ENCODE results near the gene SETD3.

DNA sequence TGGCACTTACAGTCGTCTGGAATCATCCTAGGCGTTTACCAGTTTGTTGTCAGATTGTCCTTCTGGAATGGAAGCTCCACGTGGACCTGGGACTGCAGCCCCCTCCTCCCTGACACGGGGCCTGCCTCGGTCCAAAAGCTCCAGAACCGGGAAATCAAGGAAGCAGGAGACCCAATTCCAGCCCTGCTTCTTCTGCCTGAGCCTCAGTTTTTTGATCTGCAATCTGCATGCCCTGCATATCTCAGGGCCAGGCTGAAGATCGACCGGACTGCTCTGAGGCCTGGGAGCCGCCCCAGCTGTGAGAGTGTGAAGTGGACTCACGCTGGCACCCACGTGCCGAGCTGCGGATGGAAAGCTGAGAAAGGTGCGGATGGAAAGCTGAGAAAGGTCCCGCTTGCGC, 98.6 kb downstream of the SETD3 start:
- TF ChIP-seq, protein P1, sequence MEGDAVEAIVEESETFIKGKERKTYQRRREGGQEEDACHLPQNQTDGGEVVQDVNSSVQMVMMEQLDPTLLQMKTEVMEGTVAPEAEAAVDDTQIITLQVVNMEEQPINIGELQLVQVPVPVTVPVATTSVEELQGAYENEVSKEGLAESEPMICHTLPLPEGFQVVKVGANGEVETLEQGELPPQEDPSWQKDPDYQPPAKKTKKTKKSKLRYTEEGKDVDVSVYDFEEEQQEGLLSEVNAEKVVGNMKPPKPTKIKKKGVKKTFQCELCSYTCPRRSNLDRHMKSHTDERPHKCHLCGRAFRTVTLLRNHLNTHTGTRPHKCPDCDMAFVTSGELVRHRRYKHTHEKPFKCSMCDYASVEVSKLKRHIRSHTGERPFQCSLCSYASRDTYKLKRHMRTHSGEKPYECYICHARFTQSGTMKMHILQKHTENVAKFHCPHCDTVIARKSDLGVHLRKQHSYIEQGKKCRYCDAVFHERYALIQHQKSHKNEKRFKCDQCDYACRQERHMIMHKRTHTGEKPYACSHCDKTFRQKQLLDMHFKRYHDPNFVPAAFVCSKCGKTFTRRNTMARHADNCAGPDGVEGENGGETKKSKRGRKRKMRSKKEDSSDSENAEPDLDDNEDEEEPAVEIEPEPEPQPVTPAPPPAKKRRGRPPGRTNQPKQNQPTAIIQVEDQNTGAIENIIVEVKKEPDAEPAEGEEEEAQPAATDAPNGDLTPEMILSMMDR (conservative IDR thresholded peaks at IDR 0.05; ENCODE audit: low read depth in 2 of 2): no peak
- TF ChIP-seq POLR2AphosphoS5 (IDR thresholded peaks at IDR 0.05; ENCODE audit: low read depth) (no peak), EZH2 (IDR thresholded peaks at IDR 0.05; ENCODE audit: low read depth, unreplicated experiment) (no peak), EZH2phosphoT487 (IDR thresholded peaks at IDR 0.05; ENCODE audit: unreplicated experiment) (no peak), CREB1 (CRISPR knock-in tag; IDR thresholded peaks at IDR 0.05; ENCODE audit: low read depth) (no peak), ZNF114 (CRISPR knock-in tag; IDR thresholded peaks at IDR 0.05) (no peak)
- TF ChIP-seq, protein P2, sequence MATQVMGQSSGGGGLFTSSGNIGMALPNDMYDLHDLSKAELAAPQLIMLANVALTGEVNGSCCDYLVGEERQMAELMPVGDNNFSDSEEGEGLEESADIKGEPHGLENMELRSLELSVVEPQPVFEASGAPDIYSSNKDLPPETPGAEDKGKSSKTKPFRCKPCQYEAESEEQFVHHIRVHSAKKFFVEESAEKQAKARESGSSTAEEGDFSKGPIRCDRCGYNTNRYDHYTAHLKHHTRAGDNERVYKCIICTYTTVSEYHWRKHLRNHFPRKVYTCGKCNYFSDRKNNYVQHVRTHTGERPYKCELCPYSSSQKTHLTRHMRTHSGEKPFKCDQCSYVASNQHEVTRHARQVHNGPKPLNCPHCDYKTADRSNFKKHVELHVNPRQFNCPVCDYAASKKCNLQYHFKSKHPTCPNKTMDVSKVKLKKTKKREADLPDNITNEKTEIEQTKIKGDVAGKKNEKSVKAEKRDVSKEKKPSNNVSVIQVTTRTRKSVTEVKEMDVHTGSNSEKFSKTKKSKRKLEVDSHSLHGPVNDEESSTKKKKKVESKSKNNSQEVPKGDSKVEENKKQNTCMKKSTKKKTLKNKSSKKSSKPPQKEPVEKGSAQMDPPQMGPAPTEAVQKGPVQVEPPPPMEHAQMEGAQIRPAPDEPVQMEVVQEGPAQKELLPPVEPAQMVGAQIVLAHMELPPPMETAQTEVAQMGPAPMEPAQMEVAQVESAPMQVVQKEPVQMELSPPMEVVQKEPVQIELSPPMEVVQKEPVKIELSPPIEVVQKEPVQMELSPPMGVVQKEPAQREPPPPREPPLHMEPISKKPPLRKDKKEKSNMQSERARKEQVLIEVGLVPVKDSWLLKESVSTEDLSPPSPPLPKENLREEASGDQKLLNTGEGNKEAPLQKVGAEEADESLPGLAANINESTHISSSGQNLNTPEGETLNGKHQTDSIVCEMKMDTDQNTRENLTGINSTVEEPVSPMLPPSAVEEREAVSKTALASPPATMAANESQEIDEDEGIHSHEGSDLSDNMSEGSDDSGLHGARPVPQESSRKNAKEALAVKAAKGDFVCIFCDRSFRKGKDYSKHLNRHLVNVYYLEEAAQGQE (IDR thresholded peaks at IDR 0.05; ENCODE audit: unreplicated experiment): no peak
- TF ChIP-seq, protein P3, sequence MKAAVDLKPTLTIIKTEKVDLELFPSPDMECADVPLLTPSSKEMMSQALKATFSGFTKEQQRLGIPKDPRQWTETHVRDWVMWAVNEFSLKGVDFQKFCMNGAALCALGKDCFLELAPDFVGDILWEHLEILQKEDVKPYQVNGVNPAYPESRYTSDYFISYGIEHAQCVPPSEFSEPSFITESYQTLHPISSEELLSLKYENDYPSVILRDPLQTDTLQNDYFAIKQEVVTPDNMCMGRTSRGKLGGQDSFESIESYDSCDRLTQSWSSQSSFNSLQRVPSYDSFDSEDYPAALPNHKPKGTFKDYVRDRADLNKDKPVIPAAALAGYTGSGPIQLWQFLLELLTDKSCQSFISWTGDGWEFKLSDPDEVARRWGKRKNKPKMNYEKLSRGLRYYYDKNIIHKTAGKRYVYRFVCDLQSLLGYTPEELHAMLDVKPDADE (IDR thresholded peaks at IDR 0.05): no peak
